ENCODE measurements around the gene ARHGAP19.
A peak's percentile ranks its signal among the peaks of the same experiment; 100 is the strongest.

Gene ARHGAP19

GRCh38 chr10:97334370-97335175 is 42.1 kb upstream of the ARHGAP19 start, which contains the start of gene FRAT2:
Gene FRAT2 (minus strand): TSS chr10:97334729. CDS start chr10:97334572, 157 bp downstream.
- TF ChIP-seq Cebpa-rat (IDR thresholded peaks at IDR 0.05), result no peak
- Histone ChIP-seq H3K9ac (peak within 1 kb of the TSS; percentile 89 to 100 (median 100)), H3K4me2 (peak within 1 kb of the TSS; percentile 85 to 99 (median 93)), H3K4me3 (peak within 1 kb of the TSS; percentile 87 to 100 (median 96)), H3K27ac (peak within 1 kb of the TSS; percentile 94 to 100 (median 99)), H3K36me3 (peaks cover 6 to 43% (median 38%) of the 10 kb centered on the region in 11 experiments; a peak in 20 of 22 replicates), H3K4me1 (peaks cover 45 to 59% (median 51%) of the 10 kb centered on the region in 10 experiments), H4K20me1 (peaks cover 44 to 50% (median 48%) of the 10 kb centered on the region in 11 experiments), H3K9me3 (replicated peaks in 1 of 11) (peaks cover 0 to 18% (median 0%) of the 10 kb centered on the region in 11 experiments; a peak in 2 of 22 replicates), H3K27me3 (no peaks in the 10 kb centered on the region)

- H3K9ac ChIP-seq, result peak overlapping the region; percentile 89 to 100 (median 100)
- peak overlapping the region; percentile 94 to 100 (median 99) for H3K27ac ChIP-seq
- peaks cover 0 to 18% (median 0%) of the 10 kb centered on the region in 11 experiments; a peak in 2 of 22 replicates for H3K9me3 ChIP-seq (replicated peaks in 1 of 11)
- peak overlapping the region; percentile 85 to 99 (median 93) for H3K4me2 ChIP-seq
- H3K4me3 ChIP-seq, result peak overlapping the region; percentile 87 to 100 (median 96)
- no peaks in the 10 kb centered on the region for H3K27me3 ChIP-seq
- peaks cover 53 to 67% (median 59%) of the 10 kb centered on the region in 10 experiments for H3K4me1 ChIP-seq
- TF ChIP-seq Cebpa-rat (IDR thresholded peaks at IDR 0.05), result no peak
- peaks cover 48 to 57% (median 56%) of the 10 kb centered on the region in 11 experiments for H4K20me1 ChIP-seq
- H3K36me3 ChIP-seq, result peaks cover 14 to 51% (median 46%) of the 10 kb centered on the region in 11 experiments
Observed at GRCh38 chr10:97333601-97334369, 41.3 kb upstream of the ARHGAP19 start.

GRCh38 chr10:97333351-97333600 is 40.8 kb upstream of the ARHGAP19 start:
- peak overlapping the region; percentile 94 to 100 (median 99) for H3K27ac ChIP-seq
- peaks cover 19 to 56% (median 51%) of the 10 kb centered on the region in 11 experiments for H3K36me3 ChIP-seq
- H3K27me3 ChIP-seq, result no peaks in the 10 kb centered on the region
- peaks cover 52 to 63% (median 61%) of the 10 kb centered on the region in 11 experiments for H4K20me1 ChIP-seq
- peak overlapping the region; percentile 85 to 99 (median 93) for H3K4me2 ChIP-seq
- H3K9me3 ChIP-seq (replicated peaks in 1 of 11), result peaks cover 0 to 18% (median 0%) of the 10 kb centered on the region in 11 experiments; a peak in 2 of 22 replicates
- H3K4me1 ChIP-seq, result peaks cover 57 to 72% (median 61%) of the 10 kb centered on the region in 10 experiments
- no peak for TF ChIP-seq Cebpa-rat (IDR thresholded peaks at IDR 0.05)
- peak overlapping the region; percentile 87 to 100 (median 96) for H3K4me3 ChIP-seq
- H3K9ac ChIP-seq, result peak overlapping the region; percentile 89 to 100 (median 100)

- peaks cover 57 to 75% (median 63%) of the 10 kb centered on the region in 10 experiments for H3K4me1 ChIP-seq
- H3K4me2 ChIP-seq, result peak overlapping the region; percentile 85 to 99 (median 93)
- no peak for TF ChIP-seq Cebpa-rat (IDR thresholded peaks at IDR 0.05)
- H3K27ac ChIP-seq, result peak overlapping the region; percentile 94 to 100 (median 99)
- no peaks in the 10 kb centered on the region for H3K27me3 ChIP-seq
- H3K9me3 ChIP-seq (replicated peaks in 1 of 11), result peaks cover 0 to 18% (median 0%) of the 10 kb centered on the region in 11 experiments; a peak in 2 of 22 replicates
- H3K9ac ChIP-seq, result peak overlapping the region; percentile 89 to 100 (median 100)
- H3K4me3 ChIP-seq, result peak overlapping the region; percentile 87 to 100 (median 96)
- H3K36me3 ChIP-seq, result peaks cover 19 to 61% (median 56%) of the 10 kb centered on the region in 11 experiments
- H4K20me1 ChIP-seq, result peaks cover 52 to 68% (median 66%) of the 10 kb centered on the region in 11 experiments
Observed at GRCh38 chr10:97332591-97333350, 40.3 kb upstream of the ARHGAP19 start.

- Histone ChIP-seq H3K27ac (peak overlapping the region; percentile 94 to 100 (median 99); a peak in 21 of 22 replicates), H4K20me1 (peaks cover 52 to 83% (median 80%) of the 10 kb centered on the region in 11 experiments), H3K4me3 (peak overlapping the region; percentile 87 to 100 (median 96)), H3K36me3 (peaks cover 19 to 73% (median 60%) of the 10 kb centered on the region in 11 experiments), H3K9ac (peak overlapping the region; percentile 89 to 100 (median 100)), H3K27me3 (no peaks in the 10 kb centered on the region), H3K9me3 (replicated peaks in 1 of 11) (peaks cover 0 to 18% (median 0%) of the 10 kb centered on the region in 11 experiments; a peak in 2 of 22 replicates), H3K4me2 (peak overlapping the region; percentile 85 to 99 (median 93)), H3K4me1 (peaks cover 44 to 66% (median 59%) of the 10 kb centered on the region in 10 experiments)
- no peak for TF ChIP-seq Cebpa-rat (IDR thresholded peaks at IDR 0.05)
Observed at GRCh38 chr10:97331153-97331703, 38.8 kb upstream of the ARHGAP19 start.

GRCh38 chr10:97329766-97330165 is 37.3 kb upstream of the ARHGAP19 start:
- Histone ChIP-seq H3K9ac (peak overlapping the region in 8 of 11 experiments; percentile 18 to 100 (median 98); a peak in 12 of 22 replicates), H3K27me3 (no peaks in the 10 kb centered on the region), H3K4me3 (peak overlapping the region in 8 of 10 experiments; percentile 88 to 100 (median 97); a peak in 12 of 20 replicates), H3K27ac (peak overlapping the region in 5 of 11 experiments; percentile 18 to 99 (median 99); a peak in 6 of 22 replicates), H3K4me2 (peak overlapping the region; percentile 85 to 99 (median 93); a peak in 21 of 22 replicates), H3K36me3 (peaks cover 19 to 76% (median 61%) of the 10 kb centered on the region in 11 experiments), H4K20me1 (peaks cover 52 to 98% (median 86%) of the 10 kb centered on the region in 11 experiments), H3K4me1 (peaks cover 31 to 68% (median 53%) of the 10 kb centered on the region in 10 experiments), H3K9me3 (replicated peaks in 1 of 11) (peaks cover 0 to 18% (median 0%) of the 10 kb centered on the region in 11 experiments; a peak in 2 of 22 replicates)
- no peak for TF ChIP-seq Cebpa-rat (IDR thresholded peaks at IDR 0.05)

GRCh38 chr10:97328646-97329453 is 36.4 kb upstream of the ARHGAP19 start:
- Histone ChIP-seq H3K9me3 (replicated peaks in 1 of 11) (peaks cover 0 to 18% (median 0%) of the 10 kb centered on the region in 11 experiments; a peak in 2 of 22 replicates), H3K36me3 (peaks cover 19 to 76% (median 61%) of the 10 kb centered on the region in 11 experiments), H3K27ac (peak overlapping the region in 5 of 11 experiments; percentile 14 to 50 (median 28); a peak in 7 of 22 replicates), H3K9ac (peak overlapping the region in 6 of 11 experiments; percentile 6 to 99 (median 98); a peak in 7 of 22 replicates), H3K4me1 (peaks cover 31 to 77% (median 54%) of the 10 kb centered on the region in 10 experiments), H3K4me3 (peak overlapping the region in 6 of 10 experiments; percentile 7 to 100 (median 92); a peak in 9 of 20 replicates), H3K27me3 (no peaks in the 10 kb centered on the region), H4K20me1 (peaks cover 47 to 100% (median 84%) of the 10 kb centered on the region in 11 experiments), H3K4me2 (peak overlapping the region in 8 of 11 experiments; percentile 9 to 99 (median 92); a peak in 14 of 22 replicates)
- TF ChIP-seq Cebpa-rat (IDR thresholded peaks at IDR 0.05), result no peak
